HepG2 (cell line): Measurements from ENCODE around the gene SUCLG2. TPM values are rescaled to one million over a fixed set of nuclear protein-coding genes. Genes with fewer than 3 reads are reported as not detected.

Source experiments
- ATAC-seq: fragments of 200-7000 bp; cut with Tn5 transposase; 3 replicates; pipeline ENCODE4 v1.9.1; 2020; ENCODE audit warnings: mild to moderate bottlenecking, moderate library complexity
- BruUV-seq: library from RNA; stranded (reverse); fragments of 400-500 nt; replicated peaks from 2 replicates; lab custom pipeline; 2021; lab: Mats Ljungman, UMichigan
- CTCF ChIA-PET: fragments of 300-600 bp; formaldehyde crosslinking; extraction: SDS; loops from one replicate; lab custom pipeline; 2021; ENCODE audit warnings: low total read pairs, inconsistent platforms, low intra/inter-chr PET ratio; lab: Yijun Ruan, JAX
- POLR2A ChIA-PET: fragments of 350-600 bp; sonication (Branson Sonifier 250); formaldehyde crosslinking; loops from one replicate; lab custom pipeline; 2020; ENCODE audit warnings: antibody characterized with exemption, inconsistent platforms; lab: Yijun Ruan, JAX
- DNase-seq: peaks from one replicate; pipeline ENCODE4 v3.0.0-alpha.2; 2015; ENCODE audit warnings: low spot score
- FAIRE-seq: peaks from 3 replicates; lab custom pipeline; 2011; peaks lifted over from hg19 to GRCh38; lab: Jason Lieb, UNC
- H2AFZ ChIP-seq: one replicate; pipeline ENCODE4 v1.6.1; 2011; ENCODE audit warnings: low read length, inconsistent platforms
- H3K27ac ChIP-seq: fragments of 300-600 bp; 3 replicates; pipeline ENCODE4 v1.8.0; 2011; ENCODE audit warnings: mixed run types, mild to moderate bottlenecking, mixed read lengths, low read length, inconsistent platforms; ENCODE audit not compliant: insufficient read depth; ENCODE audit errors: extremely low read length
- H3K27me3 ChIP-seq, 2 experiments: fragments of 200-600 bp in 1 of 2; 2 replicates in 1 of 2; 3 replicates in 1 of 2; pipeline versions ENCODE4 v1.6.0 to v1.8.0; 2011; ENCODE audit warnings: low read length in 2 of 2, mild to moderate bottlenecking in 2 of 2, moderate library complexity in 2 of 2, inconsistent platforms in 1 of 2; ENCODE audit not compliant: insufficient read depth in 2 of 2, control insufficient read depth in 1 of 2
- H3K36me3 ChIP-seq, 2 experiments: fragments of 200-600 bp in 1 of 2; replicated peaks in 1 of 2; 2 replicates in 1 of 2; 3 replicates in 1 of 2; pipeline versions ENCODE4 v1.5.1 to v1.8.0; 2011; ENCODE audit warnings: low read length in 2 of 2, inconsistent platforms in 1 of 2; ENCODE audit not compliant: insufficient read depth in 2 of 2, control insufficient read depth in 1 of 2
- H3K4me1 ChIP-seq: 2 replicates; pipeline ENCODE4 v1.5.1; 2012; ENCODE audit warnings: low read length, inconsistent platforms; ENCODE audit not compliant: insufficient read depth
- H3K4me2 ChIP-seq: 2 replicates; pipeline ENCODE4 v1.6.0; 2011; ENCODE audit warnings: low read depth, low read length, inconsistent platforms
- H3K4me3 ChIP-seq, 3 experiments: fragments of 200-600 bp in 1 of 3; sonication (generic), shearing (Covaris generic) in 1 of 3; replicated peaks in 1 of 3; 2 replicates each; pipeline ENCODE4 v1.5.1; 2011 to 2016; ENCODE audit warnings: low read length in 3 of 3, inconsistent platforms in 2 of 3, low read depth in 2 of 3, mild to moderate bottlenecking in 2 of 3, control low read depth in 1 of 3, mixed read lengths in 1 of 3; ENCODE audit not compliant: insufficient read depth in 1 of 3
- H3K79me2 ChIP-seq: one replicate; pipeline ENCODE4 v1.6.1; 2011; ENCODE audit warnings: low read length, inconsistent platforms; ENCODE audit not compliant: insufficient read depth
- H3K9ac ChIP-seq: 2 replicates; pipeline ENCODE4 v1.6.0; 2011; ENCODE audit warnings: mild to moderate bottlenecking, low read depth, low read length, inconsistent platforms; ENCODE audit not compliant: insufficient read depth
- H3K9me3 ChIP-seq: 2 replicates; pipeline ENCODE4 v1.5.1; 2012; ENCODE audit warnings: mild to moderate bottlenecking, low read length
- H4K20me1 ChIP-seq: 2 replicates; pipeline ENCODE4 v1.6.0; 2011; ENCODE audit warnings: inconsistent platforms, mild to moderate bottlenecking, low read length, moderate library complexity; ENCODE audit not compliant: insufficient read depth
- GABPB1 ChIP-seq: IDR thresholded peaks from 2 replicates; pipeline ENCODE4 v1.6.1; 2016; ENCODE audit warnings: mild to moderate bottlenecking, missing genetic modification reagents, moderate library complexity, missing compliant biosample characterization
- HNF4A ChIP-seq: sonication (generic); formaldehyde crosslinking; IDR thresholded peaks from 2 replicates; pipeline ENCODE4 v1.4.0; 2020; ENCODE audit warnings: missing genetic modification reagents
- IRX3 ChIP-seq: sonication (generic); formaldehyde crosslinking; IDR thresholded peaks from 2 replicates; pipeline ENCODE4 v1.8.1; 2023; ENCODE audit warnings: mild to moderate bottlenecking, low read depth, missing genetic modification reagents, borderline replicate concordance
- NRL ChIP-seq: sonication (generic); formaldehyde crosslinking; IDR thresholded peaks from 2 replicates; pipeline ENCODE4 v1.5.0; 2020; ENCODE audit warnings: missing genetic modification reagents, mild to moderate bottlenecking, moderate library complexity, borderline replicate concordance
- POGZ ChIP-seq: sonication (generic); formaldehyde crosslinking; IDR thresholded peaks from 2 replicates; pipeline ENCODE4 v1.4.0; 2020; ENCODE audit warnings: mild to moderate bottlenecking, missing genetic modification reagents
- POLR2G ChIP-seq: fragments of 200-400 bp; formaldehyde crosslinking; IDR thresholded peaks from 2 replicates; pipeline ENCODE4 v1.6.1; 2018; ENCODE audit warnings: mild to moderate bottlenecking, low read depth, low read length, moderate library complexity
- SALL1 ChIP-seq: sonication (generic); formaldehyde crosslinking; IDR thresholded peaks from 2 replicates; pipeline ENCODE4 v1.8.0; 2022; ENCODE audit warnings: mild to moderate bottlenecking, missing genetic modification reagents
- SIX4 ChIP-seq: sonication (generic); formaldehyde crosslinking; IDR thresholded peaks from 2 replicates; pipeline ENCODE4 v1.4.0; 2020; ENCODE audit warnings: missing genetic modification reagents
- SOX13 ChIP-seq, 3 experiments: fragments of 450-650 bp in 1 of 3; sonication (generic) in 1 of 3; formaldehyde crosslinking in 1 of 3; IDR thresholded peaks in 2 of 3; conservative IDR thresholded peaks in 1 of 3; 2 replicates each; pipeline versions ENCODE4 v1.5.0 to v1.6.1; 2016 to 2020; ENCODE audit warnings: antibody characterized with exemption in 1 of 3, mild to moderate bottlenecking in 1 of 3, missing compliant biosample characterization in 1 of 3, missing genetic modification reagents in 1 of 3, moderate library complexity in 1 of 3
- SOX5 ChIP-seq: IDR thresholded peaks from 2 replicates; pipeline ENCODE4 v1.6.1; 2016; ENCODE audit warnings: borderline replicate concordance
- ZMYM4 ChIP-seq: sonication (generic); formaldehyde crosslinking; IDR thresholded peaks from 2 replicates; pipeline ENCODE4 v1.8.1; 2023; ENCODE audit warnings: mild to moderate bottlenecking, missing genetic modification reagents
- ZNF629 ChIP-seq: sonication (generic); formaldehyde crosslinking; conservative IDR thresholded peaks from 2 replicates; pipeline ENCODE4 v1.5.0; 2020; ENCODE audit warnings: missing genetic modification reagents
- ZNF644 ChIP-seq: IDR thresholded peaks from 2 replicates; pipeline ENCODE4 v1.6.1; 2016; ENCODE audit warnings: low read depth
- WGBS: methylation state at CpG from one replicate; pipeline ENCODE4 v1.1.6; 2017; ENCODE audit warnings: low lambda C conversion rate; 5-methylcytosine and 5-hydroxymethylcytosine counted together
- in situ Hi-C: cut with HindIII; loops from 2 replicates; pipeline ENCODE4 v1.10.0; 2017; ENCODE audit warnings: low pct_unique_long_range_greater_than_20kb; ENCODE audit not compliant: extremely low pct_ligation_motif_present
- intact Hi-C: fragments of 100-400 bp; cut with micrococcal nuclease; formaldehyde crosslinking; loops from one replicate; pipeline ENCODE4 v1.10.0; 2022; ENCODE audit not compliant: unreplicated experiment
- polyA plus RNA-seq, 8 experiments: library from polyadenylated mRNA; depleted of rRNA in 3 of 8; stranded (reverse) in 7 of 8; unstranded in 1 of 8; fragments of >200 nt; fragmentation: Illumina TruSeq in 4 of 8; extraction: Trizol in 4 of 8; gene quantifications; 2 replicates each; pipeline versions ENCODE4 v1.2.1 to v1.2.3, GENCODE V29; 2011 to 2016; ENCODE audit warnings: low read depth in 4 of 8, missing spikeins in 1 of 8, mixed read lengths in 1 of 8; ENCODE audit not compliant: insufficient read depth in 1 of 8
- total RNA-seq, 5 experiments: library from RNA; depleted of rRNA; stranded (reverse); fragments of >200 nt; fragmentation: Illumina TruSeq; extraction: Trizol; gene quantifications; 2 replicates each; pipeline ENCODE4 v1.2.3, GENCODE V29; 2016; ENCODE audit warnings: low read depth in 1 of 5
- TF ChIP-seq, protein P1 (sequence below): IDR thresholded peaks from 2 replicates; pipeline ENCODE4 v1.4.0; 2020; ENCODE audit warnings: mild to moderate bottlenecking, missing genetic modification reagents

The SUCLG2 gene
- total and polyA plus RNA-seq, 2 of the 13 experiments (the other 11 are each of a cell fraction or from before 2014, with no cell fraction given): 21.4 to 64.9 TPM

DNA sequence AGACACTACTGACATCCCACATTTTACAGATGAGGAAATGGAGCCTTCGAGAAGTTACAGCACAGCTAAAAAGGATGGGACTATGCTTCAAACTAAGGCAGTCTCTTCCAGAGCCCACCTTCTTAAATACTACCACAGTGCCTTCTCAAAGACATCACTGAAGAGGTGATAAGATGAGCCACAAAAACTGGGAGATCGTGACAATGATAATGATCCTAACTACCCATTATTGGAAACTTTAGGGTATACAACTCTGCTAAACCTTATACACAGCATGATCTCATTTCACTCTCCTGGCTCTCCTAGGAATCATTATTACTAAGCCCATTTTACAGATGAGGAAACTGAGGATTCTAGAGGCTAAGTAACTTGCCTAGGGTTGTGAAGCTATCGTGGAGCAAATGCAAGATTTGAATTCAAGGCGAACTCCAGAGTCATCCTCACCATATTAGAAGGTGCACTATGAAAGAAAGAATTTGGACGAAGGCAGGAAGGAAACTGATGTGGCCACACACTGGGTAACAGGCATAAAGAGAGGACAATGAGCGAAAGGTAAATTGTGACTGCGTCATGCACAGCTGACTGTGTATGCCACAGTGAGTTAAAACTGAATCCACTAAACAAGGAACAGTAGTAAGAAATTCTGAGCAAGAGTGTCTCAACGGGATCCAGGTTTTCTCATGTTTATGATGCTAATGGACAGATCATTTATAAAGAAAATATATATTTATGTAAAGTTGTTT is 55.4 kb downstream of the SUCLG2 start:
- H3K9me3 ChIP-seq: no peaks in the 10 kb centered on the region
- ATAC-seq (no peak), FAIRE-seq (no peak), DNase-seq (no peak)
- H3K4me1 ChIP-seq: peaks cover 29% of the 10 kb centered on the region
- TF ChIP-seq POLR2G (no peak), ZNF629 (CRISPR knock-in tag) (peak; percentile 77)
- no peak overlapping the region for H3K4me2 ChIP-seq
- H3K9ac ChIP-seq: no peak overlapping the region
- intact Hi-C loops (loop anchor here (10.0 kb wide), 1 partner anchor 266 kb away; no protein-coding TSS in a partner anchor), in situ Hi-C loops (loop anchor here (25.0 kb wide), 1 partner anchor 188 kb away; no protein-coding TSS in a partner anchor)
- H3K79me2 ChIP-seq: no peaks in the 10 kb centered on the region
- BruUV-seq: no TSS peak
- no peak overlapping the region for H2AFZ ChIP-seq
- no peaks in the 10 kb centered on the region for H4K20me1 ChIP-seq
- ChIA-PET POLR2A (no interaction called here), CTCF (no interaction called here)
- 98% methylated on average over 8 of the region's 8 CpGs for WGBS
- no peaks in the 10 kb centered on the region for H3K27me3 ChIP-seq
- H3K27ac ChIP-seq: no peak overlapping the region
- H3K36me3 ChIP-seq: peaks cover 0 to 4% of the 10 kb centered on the region in 2 experiments; a peak in 2 of 5 replicates
- H3K4me3 ChIP-seq: no peak overlapping the region

GRCh38 chr3:67595424-67595823 is 59.0 kb downstream of the SUCLG2 start:
- H3K4me3 ChIP-seq: no peak overlapping the region
- H3K9me3 ChIP-seq: no peaks in the 10 kb centered on the region
- H2AFZ ChIP-seq: no peak overlapping the region
- no peak overlapping the region for H3K4me2 ChIP-seq
- BruUV-seq: no TSS peak
- intact Hi-C loops (loop anchor here (10.0 kb wide), 1 partner anchor 269 kb away; no protein-coding TSS in a partner anchor), in situ Hi-C loops (loop anchor here (25.0 kb wide), 1 partner anchor 192 kb away; no protein-coding TSS in a partner anchor)
- H3K36me3 ChIP-seq: peaks cover 0 to 4% of the 10 kb centered on the region in 2 experiments; a peak in 2 of 5 replicates
- no peaks in the 10 kb centered on the region for H4K20me1 ChIP-seq
- H3K27me3 ChIP-seq: no peaks in the 10 kb centered on the region
- peak overlapping the region; percentile 27 for H3K27ac ChIP-seq
- peak; percentile 58 for ATAC-seq
- WGBS: 60% methylated on average over 3 of the region's 3 CpGs
- no peaks in the 10 kb centered on the region for H3K79me2 ChIP-seq
- peaks cover 29% of the 10 kb centered on the region for H3K4me1 ChIP-seq
- FAIRE-seq: no peak
- POLR2A ChIA-PET: no interaction called here
- DNase-seq: peak; percentile 23
- CTCF ChIA-PET: no interaction called here
- H3K9ac ChIP-seq: no peak overlapping the region
- peak; percentile 36; the same call in 1 of the 2 replicates for TF ChIP-seq SOX5 (CRISPR knock-in tag)
- TF ChIP-seq GABPB1 (CRISPR knock-in tag): no peak
- TF ChIP-seq POGZ (CRISPR knock-in tag): 0 out of 2 replicates have a peak, but pooled peaks have one; percentile 26
- TF ChIP-seq IRX3 (CRISPR knock-in tag): no peak
- TF ChIP-seq SOX13 (IDR thresholded peaks at IDR 0.05): no peak
- TF ChIP-seq SOX13 (CRISPR knock-in tag; conservative IDR thresholded peaks at IDR 0.05 in 1 of 2, IDR thresholded peaks at IDR 0.05 in 1 of 2): peak in 1 of 2 experiments; percentile 70; a peak in 2 of 4 replicates
- no peak for TF ChIP-seq SIX4 (CRISPR knock-in tag)
- peak; percentile 84 for TF ChIP-seq HNF4A (CRISPR knock-in tag)
- peak; percentile 68 for TF ChIP-seq ZNF644 (CRISPR knock-in tag)
- 0 out of 2 replicates have a peak, but pooled peaks have one; percentile 39 for TF ChIP-seq ZMYM4 (CRISPR knock-in tag)
- TF ChIP-seq NRL: no peak
- peak; percentile 55 for TF ChIP-seq SALL1 (CRISPR knock-in tag)
- TF ChIP-seq, protein P1, sequence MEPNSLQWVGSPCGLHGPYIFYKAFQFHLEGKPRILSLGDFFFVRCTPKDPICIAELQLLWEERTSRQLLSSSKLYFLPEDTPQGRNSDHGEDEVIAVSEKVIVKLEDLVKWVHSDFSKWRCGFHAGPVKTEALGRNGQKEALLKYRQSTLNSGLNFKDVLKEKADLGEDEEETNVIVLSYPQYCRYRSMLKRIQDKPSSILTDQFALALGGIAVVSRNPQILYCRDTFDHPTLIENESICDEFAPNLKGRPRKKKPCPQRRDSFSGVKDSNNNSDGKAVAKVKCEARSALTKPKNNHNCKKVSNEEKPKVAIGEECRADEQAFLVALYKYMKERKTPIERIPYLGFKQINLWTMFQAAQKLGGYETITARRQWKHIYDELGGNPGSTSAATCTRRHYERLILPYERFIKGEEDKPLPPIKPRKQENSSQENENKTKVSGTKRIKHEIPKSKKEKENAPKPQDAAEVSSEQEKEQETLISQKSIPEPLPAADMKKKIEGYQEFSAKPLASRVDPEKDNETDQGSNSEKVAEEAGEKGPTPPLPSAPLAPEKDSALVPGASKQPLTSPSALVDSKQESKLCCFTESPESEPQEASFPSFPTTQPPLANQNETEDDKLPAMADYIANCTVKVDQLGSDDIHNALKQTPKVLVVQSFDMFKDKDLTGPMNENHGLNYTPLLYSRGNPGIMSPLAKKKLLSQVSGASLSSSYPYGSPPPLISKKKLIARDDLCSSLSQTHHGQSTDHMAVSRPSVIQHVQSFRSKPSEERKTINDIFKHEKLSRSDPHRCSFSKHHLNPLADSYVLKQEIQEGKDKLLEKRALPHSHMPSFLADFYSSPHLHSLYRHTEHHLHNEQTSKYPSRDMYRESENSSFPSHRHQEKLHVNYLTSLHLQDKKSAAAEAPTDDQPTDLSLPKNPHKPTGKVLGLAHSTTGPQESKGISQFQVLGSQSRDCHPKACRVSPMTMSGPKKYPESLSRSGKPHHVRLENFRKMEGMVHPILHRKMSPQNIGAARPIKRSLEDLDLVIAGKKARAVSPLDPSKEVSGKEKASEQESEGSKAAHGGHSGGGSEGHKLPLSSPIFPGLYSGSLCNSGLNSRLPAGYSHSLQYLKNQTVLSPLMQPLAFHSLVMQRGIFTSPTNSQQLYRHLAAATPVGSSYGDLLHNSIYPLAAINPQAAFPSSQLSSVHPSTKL (CRISPR knock-in tag): peak; percentile 27; the same call in 1 of the 2 replicates
